Hepatocyte (in vitro differentiated cells): ENCODE measurements around the gene DIRAS1. TPM values are rescaled to one million over a fixed set of nuclear protein-coding genes. Genes with fewer than 3 reads are reported as not detected.

Experiments
- DNase-seq: peaks from one replicate; pipeline ENCODE4 v3.0.0-alpha.2; 2016; ENCODE audit warnings: low spot score
- H2AFZ ChIP-seq: fragments of 200-600 bp; sonication (generic); 2 replicates; pipeline ENCODE4 v1.6.0; 2016; ENCODE audit warnings: antibody characterized with exemption, mild to moderate bottlenecking
- H3K27ac ChIP-seq: fragments of 200-600 bp; sonication (generic); 2 replicates; pipeline ENCODE4 v1.5.1; 2016; ENCODE audit warnings: mild to moderate bottlenecking
- H3K27me3 ChIP-seq: fragments of 200-600 bp; sonication (generic); 2 replicates; pipeline ENCODE4 v1.6.1; 2016
- H3K36me3 ChIP-seq: fragments of 200-600 bp; sonication (generic); replicated peaks from 2 replicates; pipeline ENCODE4 v1.5.1; 2016; ENCODE audit warnings: low read depth; ENCODE audit not compliant: insufficient read depth
- H3K4me1 ChIP-seq: fragments of 200-600 bp; sonication (generic); 2 replicates; pipeline ENCODE4 v1.5.1; 2016; ENCODE audit warnings: mild to moderate bottlenecking, moderate library complexity; ENCODE audit not compliant: insufficient read depth
- H3K4me2 ChIP-seq: fragments of 200-600 bp; sonication (generic); 2 replicates; pipeline ENCODE4 v1.6.0; 2016
- H3K4me3 ChIP-seq: fragments of 200-600 bp; sonication (generic); 2 replicates; pipeline ENCODE4 v1.5.1; 2016; ENCODE audit warnings: mild to moderate bottlenecking
- H3K79me2 ChIP-seq: fragments of 200-600 bp; sonication (generic); 2 replicates; pipeline ENCODE4 v1.6.0; 2017; ENCODE audit warnings: mild to moderate bottlenecking
- H3K9me2 ChIP-seq: fragments of 200-600 bp; sonication (generic); replicated peaks from 2 replicates; pipeline ENCODE4 v1.6.0; 2017; ENCODE audit warnings: mild to moderate bottlenecking; ENCODE audit not compliant: insufficient read depth
- H3K9me3 ChIP-seq: fragments of 200-600 bp; sonication (generic); 2 replicates; pipeline ENCODE4 v1.5.1; 2016; ENCODE audit warnings: low read depth, mild to moderate bottlenecking
- H4K20me1 ChIP-seq: fragments of 200-600 bp; sonication (generic); 2 replicates; pipeline ENCODE4 v1.6.0; 2016; ENCODE audit warnings: mild to moderate bottlenecking; ENCODE audit not compliant: insufficient read depth, poor library complexity, severe bottlenecking
- EZH2 ChIP-seq: fragments of 200-600 bp; sonication (generic); IDR thresholded peaks from 2 replicates; pipeline ENCODE4 v1.6.1; 2016; ENCODE audit warnings: antibody characterized with exemption, mild to moderate bottlenecking, borderline replicate concordance
- EZH2phosphoT487 ChIP-seq: fragments of 200-600 bp; sonication (generic); IDR thresholded peaks from one replicate; pipeline ENCODE4 v1.6.1; 2018; ENCODE audit warnings: antibody characterized with exemption, mild to moderate bottlenecking, low read depth, moderate library complexity; ENCODE audit not compliant: unreplicated experiment, severe bottlenecking
- whole genome bisulfite sequencing: methylation state at CpG from one replicate; pipeline ENCODE4 v1.1.6; 2016; ENCODE audit warnings: low lambda C conversion rate; ENCODE audit errors: missing lambda C conversion rate; 5-methylcytosine and 5-hydroxymethylcytosine counted together
- polyA plus RNA-seq: library from polyadenylated mRNA; unstranded; fragments of >200 nt; fragmentation: Nextera tagmentation; extraction: Ambion mirVana; gene quantifications from 2 replicates; pipeline ENCODE4 v1.2.1, GENCODE V29; 2016
- total RNA-seq: library from RNA; depleted of rRNA; stranded (reverse); fragments of >200 nt; gene quantifications from 2 replicates; pipeline ENCODE4 v1.2.3, GENCODE V29; 2014
- TF ChIP-seq, protein P1 (sequence below): fragments of 200-600 bp; sonication (generic); IDR thresholded peaks from 2 replicates; pipeline ENCODE4 v1.5.1; 2016; ENCODE audit warnings: antibody characterized with exemption, mild to moderate bottlenecking; ENCODE audit not compliant: poor library complexity

DIRAS1 gene
- total and polyA plus RNA-seq, 2 experiments from 2014 or later = 1.5 to 2.4 TPM

DNA sequence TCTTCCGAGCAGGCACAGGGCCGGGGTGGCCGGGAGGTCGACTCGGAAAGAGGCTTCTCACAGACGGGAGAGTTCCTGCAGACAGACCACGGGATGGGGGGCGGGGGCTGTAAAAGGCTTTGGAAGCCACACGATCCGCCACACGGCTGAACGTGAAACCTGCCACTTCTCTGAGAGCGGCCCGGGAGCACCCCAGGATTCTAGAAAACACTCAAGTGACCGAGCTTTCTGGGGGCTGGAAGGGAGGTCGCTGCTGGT lies 34.2 kb upstream of the DIRAS1 start:
- 98% methylated on average over 16 of the region's 16 CpGs for WGBS
- TF ChIP-seq, protein P1, sequence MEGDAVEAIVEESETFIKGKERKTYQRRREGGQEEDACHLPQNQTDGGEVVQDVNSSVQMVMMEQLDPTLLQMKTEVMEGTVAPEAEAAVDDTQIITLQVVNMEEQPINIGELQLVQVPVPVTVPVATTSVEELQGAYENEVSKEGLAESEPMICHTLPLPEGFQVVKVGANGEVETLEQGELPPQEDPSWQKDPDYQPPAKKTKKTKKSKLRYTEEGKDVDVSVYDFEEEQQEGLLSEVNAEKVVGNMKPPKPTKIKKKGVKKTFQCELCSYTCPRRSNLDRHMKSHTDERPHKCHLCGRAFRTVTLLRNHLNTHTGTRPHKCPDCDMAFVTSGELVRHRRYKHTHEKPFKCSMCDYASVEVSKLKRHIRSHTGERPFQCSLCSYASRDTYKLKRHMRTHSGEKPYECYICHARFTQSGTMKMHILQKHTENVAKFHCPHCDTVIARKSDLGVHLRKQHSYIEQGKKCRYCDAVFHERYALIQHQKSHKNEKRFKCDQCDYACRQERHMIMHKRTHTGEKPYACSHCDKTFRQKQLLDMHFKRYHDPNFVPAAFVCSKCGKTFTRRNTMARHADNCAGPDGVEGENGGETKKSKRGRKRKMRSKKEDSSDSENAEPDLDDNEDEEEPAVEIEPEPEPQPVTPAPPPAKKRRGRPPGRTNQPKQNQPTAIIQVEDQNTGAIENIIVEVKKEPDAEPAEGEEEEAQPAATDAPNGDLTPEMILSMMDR = no peak
- TF ChIP-seq EZH2 = no peak
- no peak for TF ChIP-seq EZH2phosphoT487
- no peak overlapping the region for H3K4me2 ChIP-seq

GRCh38 chr19:2754659-2755447 lies 33.7 kb upstream of the DIRAS1 start:
- no peak overlapping the region for H3K27ac ChIP-seq
- H3K27me3 ChIP-seq = no peaks in the 10 kb centered on the region
- H3K4me2 ChIP-seq = no peak overlapping the region
- TF ChIP-seq, protein P1 = no peak
- no peak for TF ChIP-seq EZH2phosphoT487
- no peak for TF ChIP-seq EZH2
- no peak overlapping the region for H2AFZ ChIP-seq
- no peaks in the 10 kb centered on the region for H3K79me2 ChIP-seq
- no peaks in the 10 kb centered on the region for H3K4me1 ChIP-seq
- H4K20me1 ChIP-seq = no peaks in the 10 kb centered on the region
- no peaks in the 10 kb centered on the region for H3K36me3 ChIP-seq
- no peak for DNase-seq
- H3K9me3 ChIP-seq = no peaks in the 10 kb centered on the region
- WGBS = 91% methylated on average over 40 of the region's 43 CpGs
- H3K9me2 ChIP-seq = no peaks in the 10 kb centered on the region
- no peak overlapping the region for H3K4me3 ChIP-seq

More for the DNA sequence above, 34.2 kb upstream of the DIRAS1 start:
- H3K4me3 ChIP-seq = no peak overlapping the region
- no peaks in the 10 kb centered on the region for H4K20me1 ChIP-seq
- DNase-seq = no peak
- H3K9me2 ChIP-seq = no peaks in the 10 kb centered on the region
- no peak overlapping the region for H2AFZ ChIP-seq
- H3K79me2 ChIP-seq = no peaks in the 10 kb centered on the region
- H3K27me3 ChIP-seq = no peaks in the 10 kb centered on the region
- H3K4me1 ChIP-seq = no peaks in the 10 kb centered on the region
- H3K27ac ChIP-seq = no peak overlapping the region
- no peaks in the 10 kb centered on the region for H3K9me3 ChIP-seq
- no peaks in the 10 kb centered on the region for H3K36me3 ChIP-seq

DNA sequence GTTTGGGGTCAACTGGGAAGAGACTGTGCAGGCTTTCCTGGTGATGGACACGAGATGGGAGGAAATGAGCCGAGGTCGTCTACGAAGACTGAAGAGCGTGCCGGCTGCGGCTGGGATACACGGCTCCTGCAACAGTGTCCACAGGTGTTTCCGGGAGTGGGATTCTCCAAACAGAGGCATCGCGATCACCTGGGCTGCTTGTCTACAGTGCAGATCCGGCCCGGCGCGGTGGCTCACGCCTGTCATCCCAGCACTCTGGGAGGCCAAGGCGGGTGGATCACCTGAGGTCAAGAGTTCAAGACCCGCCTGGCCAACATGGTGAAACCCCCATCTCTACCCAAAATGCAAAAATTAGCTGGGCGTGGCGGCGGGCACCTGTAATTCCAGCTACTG lies 30.3 kb upstream of the DIRAS1 start:
- no peak overlapping the region for H3K4me2 ChIP-seq
- H3K4me1 ChIP-seq = no peaks in the 10 kb centered on the region
- H3K9me3 ChIP-seq = no peaks in the 10 kb centered on the region
- no peaks in the 10 kb centered on the region for H3K9me2 ChIP-seq
- WGBS = 92% methylated on average over 20 of the region's 21 CpGs
- H3K27ac ChIP-seq = no peak overlapping the region
- H3K36me3 ChIP-seq = no peaks in the 10 kb centered on the region
- H4K20me1 ChIP-seq = no peaks in the 10 kb centered on the region
- H3K4me3 ChIP-seq = no peak overlapping the region
- DNase-seq = no peak
- no peaks in the 10 kb centered on the region for H3K79me2 ChIP-seq
- TF ChIP-seq, protein P1 = no peak
- H3K27me3 ChIP-seq = no peaks in the 10 kb centered on the region
- H2AFZ ChIP-seq = no peak overlapping the region
